ENCODE results near the gene GCGR.

The GCGR gene

DNA sequence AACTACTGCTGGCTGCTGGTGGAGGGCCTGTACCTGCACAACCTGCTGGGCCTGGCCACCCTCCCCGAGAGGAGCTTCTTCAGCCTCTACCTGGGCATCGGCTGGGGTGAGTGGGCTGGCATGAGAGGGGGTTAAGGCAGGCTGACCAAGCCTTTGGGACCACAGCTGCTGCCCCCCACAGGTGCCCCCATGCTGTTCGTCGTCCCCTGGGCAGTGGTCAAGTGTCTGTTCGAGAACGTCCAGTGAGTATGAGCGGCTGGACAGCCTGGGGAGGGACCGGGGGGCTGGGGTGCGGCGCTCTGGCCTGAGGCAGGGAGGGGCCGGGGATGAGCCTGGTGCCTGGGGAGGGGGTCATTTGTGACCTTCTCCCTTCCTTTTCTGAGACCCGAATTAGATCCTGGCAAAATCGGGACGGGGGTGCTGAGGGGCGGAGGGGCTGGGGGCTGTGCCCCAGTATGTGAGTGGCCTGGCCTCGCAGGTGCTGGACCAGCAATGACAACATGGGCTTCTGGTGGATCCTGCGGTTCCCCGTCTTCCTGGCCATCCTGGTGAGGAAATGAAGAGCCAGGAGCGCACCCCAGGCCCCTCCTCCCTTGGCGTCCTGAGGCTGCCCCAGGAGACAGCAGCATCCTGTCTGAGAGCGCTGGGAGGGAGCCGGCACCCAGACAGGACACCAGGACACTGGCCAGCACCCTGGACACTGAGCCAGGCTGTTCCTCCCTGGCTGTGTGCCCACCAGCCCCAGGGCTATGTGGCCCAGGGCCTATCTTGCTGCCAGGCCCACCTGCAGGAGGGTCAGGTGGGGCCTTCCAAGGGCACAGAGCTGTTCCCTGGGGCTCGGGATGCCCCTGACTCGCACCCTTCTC is 8.0 kb downstream of the GCGR start:
- no peak for DNase-seq (ENCODE audit: low spot score)

DNA sequence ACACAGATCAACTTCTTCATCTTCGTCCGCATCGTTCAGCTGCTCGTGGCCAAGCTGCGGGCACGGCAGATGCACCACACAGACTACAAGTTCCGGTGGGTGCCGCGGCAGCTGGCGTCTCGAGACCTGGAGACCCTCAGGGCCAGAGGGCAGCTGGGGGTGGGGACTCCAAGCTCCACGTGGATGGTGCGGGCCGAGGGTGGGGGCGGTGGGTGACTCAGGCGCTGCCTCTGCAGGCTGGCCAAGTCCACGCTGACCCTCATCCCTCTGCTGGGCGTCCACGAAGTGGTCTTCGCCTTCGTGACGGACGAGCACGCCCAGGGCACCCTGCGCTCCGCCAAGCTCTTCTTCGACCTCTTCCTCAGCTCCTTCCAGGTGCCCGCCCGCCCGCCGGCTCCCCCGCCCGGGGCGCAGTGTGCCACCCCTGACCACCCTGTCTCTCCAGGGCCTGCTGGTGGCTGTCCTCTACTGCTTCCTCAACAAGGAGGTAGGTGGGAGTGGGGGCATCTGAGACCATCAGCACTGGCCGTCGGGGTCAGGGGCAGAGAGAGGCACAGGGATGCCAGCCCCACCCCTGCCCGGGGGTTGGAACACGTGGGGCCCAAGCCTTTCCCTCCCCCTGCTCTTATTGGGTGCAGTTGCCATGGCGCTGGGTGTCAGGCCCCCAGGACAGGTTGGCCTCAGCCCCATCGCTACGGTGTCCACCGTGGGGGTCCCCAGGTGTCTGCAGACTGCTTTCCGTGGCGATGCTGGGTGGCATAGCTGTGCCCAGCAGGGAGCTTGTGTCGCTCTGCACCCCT is 8.8 kb downstream of the GCGR start:
- no peak for DNase-seq (ENCODE audit: low spot score)

DNA sequence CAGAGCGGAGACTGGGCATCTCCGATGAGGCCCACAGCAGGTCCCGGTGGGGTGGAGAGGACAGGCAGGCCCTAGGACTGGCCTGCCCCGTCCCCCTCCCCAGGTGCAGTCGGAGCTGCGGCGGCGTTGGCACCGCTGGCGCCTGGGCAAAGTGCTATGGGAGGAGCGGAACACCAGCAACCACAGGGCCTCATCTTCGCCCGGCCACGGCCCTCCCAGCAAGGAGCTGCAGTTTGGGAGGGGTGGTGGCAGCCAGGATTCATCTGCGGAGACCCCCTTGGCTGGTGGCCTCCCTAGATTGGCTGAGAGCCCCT is 9.4 kb downstream of the GCGR start:
- no peak for DNase-seq (ENCODE audit: low spot score)

DNA sequence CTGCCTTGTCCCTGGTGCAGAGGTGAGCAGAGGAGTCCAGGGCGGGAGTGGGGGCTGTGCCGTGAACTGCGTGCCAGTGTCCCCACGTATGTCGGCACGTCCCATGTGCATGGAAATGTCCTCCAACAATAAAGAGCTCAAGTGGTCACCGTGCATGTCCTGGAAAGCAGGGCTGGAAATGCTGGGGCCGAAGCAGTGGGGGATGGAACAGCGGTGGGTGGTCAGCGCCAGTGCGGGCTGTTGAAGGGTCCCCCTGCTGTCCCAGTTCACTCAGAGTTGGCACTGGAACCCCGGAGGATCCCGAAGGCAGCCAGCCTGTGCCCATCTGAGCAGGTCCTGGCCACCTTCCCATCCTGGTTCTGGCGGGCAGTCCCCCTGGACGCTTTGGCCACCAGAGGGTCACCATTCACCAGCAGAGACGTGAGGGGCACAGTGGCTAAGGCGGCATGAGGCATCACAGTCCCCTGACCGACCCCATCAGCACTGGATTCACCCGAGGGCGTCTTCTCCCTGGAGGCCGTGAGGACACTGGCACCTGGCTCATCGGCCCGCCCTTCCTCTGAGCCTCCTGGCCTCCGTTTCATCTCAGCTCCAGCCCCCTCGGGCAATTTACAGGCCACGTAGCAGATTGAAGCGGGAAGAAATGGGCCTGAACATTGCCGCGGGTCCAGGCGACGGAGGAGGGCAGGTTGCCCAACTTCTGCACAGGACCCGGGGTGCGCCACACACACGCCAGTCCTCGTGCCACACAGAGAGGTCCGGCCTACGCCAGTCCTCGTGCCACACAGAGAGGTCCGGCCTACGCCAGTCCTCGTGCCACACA is 10.1 kb downstream of the GCGR start:
- no peak for DNase-seq (ENCODE audit: low spot score)

DNA sequence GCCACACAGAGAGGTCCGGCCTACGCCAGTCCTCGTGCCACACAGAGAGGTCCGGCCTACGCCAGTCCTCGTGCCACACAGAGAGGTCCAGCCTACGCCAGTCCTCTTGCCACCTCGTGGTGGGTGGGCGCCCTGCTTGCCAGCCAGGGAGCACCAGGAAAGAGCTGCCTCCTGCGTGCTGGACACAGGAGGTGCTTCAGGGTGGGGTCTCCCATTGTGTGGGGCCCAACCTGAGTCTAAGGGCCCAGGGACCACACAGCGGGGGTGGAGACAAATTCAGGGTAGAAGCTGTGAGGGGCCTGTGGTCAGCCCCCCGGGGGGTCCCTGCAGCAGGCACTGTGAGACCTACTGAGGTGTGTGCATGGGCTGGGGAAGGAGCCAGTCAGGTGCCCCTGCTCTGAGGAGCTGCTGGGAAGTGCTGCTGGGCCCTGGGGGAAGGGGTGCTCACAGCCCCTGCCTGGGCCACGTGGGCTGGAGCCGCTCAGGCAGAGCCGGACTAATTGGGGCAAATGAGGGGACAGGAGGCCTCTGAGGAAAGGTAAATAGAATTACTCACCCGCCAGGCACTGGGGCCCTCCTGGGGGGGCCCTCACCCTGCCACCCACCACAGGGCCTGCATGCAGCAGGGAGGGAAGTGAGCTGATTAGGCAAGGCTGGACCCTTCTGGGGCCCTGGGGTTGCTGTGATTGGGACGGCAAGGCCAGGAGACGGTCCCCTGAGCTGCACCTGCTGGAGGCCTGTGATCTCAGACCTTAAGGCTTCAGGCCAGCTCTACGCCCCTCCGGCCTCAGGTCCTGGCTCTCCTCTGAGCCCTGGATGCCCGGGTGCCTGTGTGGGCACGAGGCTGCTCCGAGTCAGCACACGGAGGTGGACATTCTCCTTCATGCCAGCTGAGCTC is 11.0 kb downstream of the GCGR start:
- DNase-seq (ENCODE audit: low spot score), result no peak

DNA sequence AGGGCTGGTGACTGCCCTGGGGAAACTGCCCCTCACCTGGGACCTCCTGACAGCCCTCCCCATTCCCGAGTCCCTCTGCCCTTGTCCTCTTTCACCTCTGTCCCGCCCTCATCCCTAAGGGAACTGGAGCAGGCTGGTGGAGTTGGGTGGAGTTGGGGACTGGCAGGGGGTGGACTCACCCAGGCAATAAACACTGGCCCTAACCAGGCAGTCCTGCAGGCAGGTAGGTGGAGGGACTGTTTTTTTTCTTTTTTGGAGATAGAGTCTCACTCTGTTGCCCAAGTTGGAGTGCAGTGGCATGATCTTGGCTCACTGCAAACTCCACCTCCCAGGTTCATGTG is 11.7 kb downstream of the GCGR start:
- no peak for DNase-seq (ENCODE audit: low spot score)

DNA sequence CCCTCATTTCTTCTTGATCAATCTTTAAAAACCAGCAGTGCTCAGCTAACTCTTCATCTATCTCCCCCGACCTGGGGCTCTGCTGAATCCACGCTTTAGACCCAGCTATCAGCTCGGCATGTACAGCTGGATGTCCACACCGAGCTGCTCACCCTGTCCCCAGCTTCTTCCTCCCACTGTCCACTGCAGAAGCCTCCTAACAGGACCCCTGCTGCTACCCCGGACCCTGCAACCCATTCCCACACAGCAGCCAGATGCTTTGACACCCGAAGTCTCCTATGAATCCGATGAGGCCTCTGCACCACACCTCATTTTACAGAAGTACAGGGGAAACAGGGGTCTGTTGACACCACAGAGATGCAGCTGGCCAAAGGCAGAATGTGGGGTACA is 13.8 kb downstream of the GCGR start:
- no peak for DNase-seq (ENCODE audit: low spot score)

DNA sequence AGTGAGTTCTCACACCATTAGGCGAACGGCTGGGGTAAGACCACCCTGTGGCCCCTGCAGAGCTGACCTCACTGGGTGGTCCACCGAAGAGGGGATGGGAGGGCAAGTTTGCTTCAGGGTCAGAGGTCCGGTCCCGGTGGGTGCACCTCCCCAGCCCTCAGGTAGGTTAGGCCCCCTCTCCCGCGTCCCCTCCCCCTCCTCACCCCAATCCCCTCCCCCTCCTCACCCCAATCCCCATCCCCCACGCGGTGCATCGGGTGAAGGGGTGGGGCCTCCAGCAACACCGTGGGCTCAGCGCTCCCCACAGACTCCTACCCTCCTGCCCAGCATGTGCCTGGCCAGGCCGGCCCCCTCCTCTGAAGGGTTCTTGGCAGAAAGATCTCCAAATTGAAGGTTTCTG is 15.8 kb downstream of the GCGR start:
- DNase-seq (ENCODE audit: low spot score), result no peak

DNA sequence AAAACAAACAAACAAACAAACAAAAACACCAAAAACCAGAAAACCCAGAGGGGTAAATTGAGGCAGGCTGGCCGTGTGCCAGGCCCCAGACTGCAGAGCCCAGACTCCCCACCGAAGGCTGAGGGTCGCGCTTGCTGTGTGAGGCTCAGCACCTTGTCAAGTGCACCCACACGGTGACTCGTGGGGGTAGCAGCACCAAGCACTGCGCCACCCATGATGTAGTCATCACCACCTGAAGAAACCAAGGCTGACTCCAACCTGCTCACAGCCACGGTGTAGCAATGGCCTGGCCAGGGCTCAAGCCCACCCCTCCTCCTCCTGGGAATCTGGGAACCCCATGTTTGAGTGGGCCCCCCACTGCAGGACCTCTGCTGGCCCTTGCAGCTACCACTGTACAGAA is 17.2 kb downstream of the GCGR start:
- no peak for DNase-seq (ENCODE audit: low spot score)

DNA sequence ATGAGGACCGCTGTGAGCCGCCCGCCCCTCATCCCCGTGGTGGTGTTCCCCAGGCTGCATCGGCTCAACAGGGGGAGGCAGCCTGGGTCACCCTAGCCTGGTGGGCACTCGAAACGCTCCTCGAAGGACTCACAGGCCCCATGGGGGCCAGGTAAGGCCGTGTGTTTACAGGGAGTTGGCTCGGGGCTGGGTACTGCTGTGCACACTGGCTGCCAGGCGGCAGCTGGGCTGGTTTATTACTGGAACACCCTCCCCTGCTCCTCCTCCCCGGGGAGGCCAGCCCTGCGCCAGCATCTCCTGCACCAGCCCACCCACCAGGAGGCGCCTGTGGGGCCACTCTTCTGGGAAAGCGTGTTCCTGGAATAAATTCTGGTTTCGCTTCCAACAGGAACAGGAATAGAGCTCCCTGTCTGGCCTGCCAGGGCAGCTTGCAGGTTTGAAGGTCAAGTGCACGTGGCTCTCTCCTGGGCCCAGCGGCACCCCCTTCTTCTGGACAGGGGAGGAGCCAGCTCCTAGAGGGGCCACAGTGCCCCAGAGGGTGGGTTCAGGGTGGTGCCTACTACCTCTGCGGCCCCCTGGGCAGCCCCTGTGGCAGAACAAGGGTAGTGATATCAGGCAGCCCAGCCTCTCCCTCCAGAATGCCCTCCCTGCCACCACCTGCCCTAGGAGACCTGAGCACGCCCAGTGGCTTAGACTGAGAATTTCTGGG is 17.8 kb downstream of the GCGR start:
- peak; percentile 96 for DNase-seq (ENCODE audit: low spot score)

DNA sequence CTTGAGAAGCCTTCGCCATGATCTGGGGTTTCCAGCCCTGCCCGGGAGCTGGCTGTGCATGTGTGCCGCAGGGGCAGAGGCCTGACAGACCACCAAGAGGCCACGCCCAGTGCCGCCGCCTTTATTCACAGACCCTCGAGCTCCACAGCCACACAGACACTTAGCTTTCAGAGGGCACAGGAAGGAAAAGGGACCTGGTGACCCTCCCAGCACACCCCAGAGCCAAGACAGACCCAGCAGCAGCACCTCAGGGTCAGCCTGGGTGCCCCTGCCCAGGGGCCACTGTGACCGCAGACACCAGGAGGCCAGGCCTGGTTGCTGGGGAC is 18.3 kb downstream of the GCGR start:
- DNase-seq (ENCODE audit: low spot score), result no peak

DNA sequence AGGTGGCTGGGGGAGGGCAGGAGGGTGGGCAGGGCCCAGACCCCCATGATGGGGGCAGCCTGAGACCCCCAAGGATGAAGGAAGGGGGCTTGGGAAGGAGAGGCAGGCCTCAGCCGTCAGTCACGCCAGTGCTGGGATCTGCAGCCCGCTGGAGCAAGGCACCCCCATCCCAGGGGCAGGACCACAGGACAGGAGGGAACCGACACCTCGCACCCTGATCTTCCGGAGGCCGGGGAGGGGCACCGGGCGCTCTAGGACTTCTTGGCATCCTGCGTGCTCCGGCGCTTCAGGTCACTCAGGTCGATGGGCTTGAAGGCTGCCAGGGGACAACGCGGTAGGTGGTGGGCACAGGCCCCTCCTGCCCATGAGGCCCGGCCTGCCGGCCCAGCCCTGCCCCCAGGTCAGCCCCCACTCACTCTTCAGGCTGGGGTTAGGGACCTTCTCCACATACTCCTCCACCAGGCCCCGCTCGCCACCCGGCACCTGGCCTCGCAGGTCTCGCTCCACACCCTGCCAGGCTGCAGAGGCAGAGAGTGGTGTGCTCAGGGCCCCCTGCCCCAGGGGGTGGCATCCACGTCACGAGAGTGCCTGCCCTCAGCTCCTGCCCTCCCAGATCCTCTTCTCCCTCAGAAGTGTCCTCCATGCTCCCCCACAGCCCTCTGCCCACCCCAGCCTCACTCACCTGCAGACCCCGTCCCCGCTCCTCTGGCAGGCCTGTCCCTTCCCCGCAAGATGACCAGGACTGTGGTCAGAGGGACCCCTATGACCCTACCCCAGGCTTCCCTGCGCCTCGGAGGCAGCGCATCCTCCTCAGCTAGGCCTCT is 19.3 kb downstream of the GCGR start:
- DNase-seq (ENCODE audit: low spot score), result no peak

DNA sequence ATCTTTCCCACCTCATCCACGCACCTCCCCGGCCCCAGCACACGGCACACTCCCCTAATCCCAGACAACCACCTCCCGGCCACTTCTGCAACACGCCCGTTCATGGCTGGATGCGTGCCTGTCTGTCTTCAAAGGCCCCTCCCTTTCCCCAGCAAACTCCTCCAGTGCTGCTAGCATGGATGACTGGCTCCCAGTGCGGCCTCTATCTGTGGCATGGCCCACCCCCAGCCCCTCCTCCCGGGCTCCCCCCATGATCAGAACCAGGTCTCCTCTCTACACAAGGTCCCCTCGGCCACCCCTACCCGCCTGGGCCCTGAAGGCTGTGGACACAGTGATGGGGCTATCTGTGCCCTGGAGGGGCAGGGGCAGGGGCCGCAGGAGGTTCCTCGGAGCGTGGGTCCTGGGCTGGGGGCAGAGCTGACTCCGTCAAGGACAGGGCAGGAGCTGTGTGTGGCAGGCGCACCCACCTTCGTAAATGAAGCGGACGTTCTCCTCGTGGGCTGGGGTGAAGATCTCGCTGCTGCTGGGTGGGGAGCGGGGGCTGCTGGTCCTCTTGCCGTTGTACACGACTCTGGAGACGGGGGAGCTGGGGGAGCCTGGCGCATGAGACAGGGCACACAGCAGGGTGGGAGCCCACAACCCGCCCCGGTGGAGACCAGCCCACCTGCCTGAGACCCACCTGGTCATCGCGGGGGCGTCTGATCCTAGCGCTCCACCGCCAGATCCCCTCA is 20.0 kb downstream of the GCGR start:
- DNase-seq (ENCODE audit: low spot score), result no peak

DNA sequence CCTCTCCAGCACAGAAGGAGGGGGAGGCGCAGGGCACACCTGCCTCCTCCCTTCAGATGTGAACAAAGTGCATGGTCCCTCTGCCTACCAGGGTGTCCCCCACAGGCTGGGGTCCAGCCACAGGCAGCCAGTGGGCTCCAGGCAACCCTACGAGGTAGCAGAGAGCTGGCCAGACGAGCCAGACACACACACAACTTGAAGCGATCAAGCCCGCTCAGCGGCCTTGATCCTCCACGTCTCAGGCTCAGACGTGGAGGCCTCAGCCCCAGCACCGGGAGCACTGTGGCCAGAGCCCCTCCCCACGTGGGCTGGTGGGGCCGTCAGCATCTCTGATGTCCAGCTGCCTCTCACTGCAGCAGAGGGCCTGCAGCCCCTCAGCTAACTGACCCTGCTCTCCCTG is 20.6 kb downstream of the GCGR start:
- no peak for DNase-seq (ENCODE audit: low spot score)

DNA sequence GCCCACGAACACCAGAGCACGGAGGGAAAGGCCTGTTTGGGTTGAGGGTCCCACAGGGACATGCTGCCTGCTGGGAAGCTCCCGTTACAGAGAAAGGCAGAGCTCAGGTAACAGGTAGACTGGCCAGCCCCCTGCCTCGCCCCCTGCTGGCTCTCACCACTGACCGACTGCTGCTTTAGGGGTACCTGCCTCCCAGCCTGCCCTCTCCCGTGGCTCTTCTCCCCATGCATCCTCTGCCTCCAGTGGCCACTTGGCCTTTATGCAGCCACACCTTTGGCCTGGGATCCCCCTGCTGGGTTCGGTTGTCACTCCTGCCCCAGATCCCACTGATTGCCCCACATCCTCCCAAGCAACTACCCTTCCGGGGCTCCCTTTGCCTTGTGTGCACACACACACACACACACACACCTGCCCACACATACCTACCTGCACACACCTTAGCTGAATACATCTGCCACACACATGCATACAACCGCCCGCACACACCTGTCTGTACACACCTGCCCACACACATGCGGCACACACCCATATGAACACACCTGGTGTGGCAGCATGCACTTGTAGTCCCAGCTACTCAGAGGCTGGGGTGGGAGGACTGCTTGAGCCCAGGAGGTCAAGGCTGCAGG is 22.0 kb downstream of the GCGR start:
- DNase-seq (ENCODE audit: low spot score), result peak; percentile 51

DNA sequence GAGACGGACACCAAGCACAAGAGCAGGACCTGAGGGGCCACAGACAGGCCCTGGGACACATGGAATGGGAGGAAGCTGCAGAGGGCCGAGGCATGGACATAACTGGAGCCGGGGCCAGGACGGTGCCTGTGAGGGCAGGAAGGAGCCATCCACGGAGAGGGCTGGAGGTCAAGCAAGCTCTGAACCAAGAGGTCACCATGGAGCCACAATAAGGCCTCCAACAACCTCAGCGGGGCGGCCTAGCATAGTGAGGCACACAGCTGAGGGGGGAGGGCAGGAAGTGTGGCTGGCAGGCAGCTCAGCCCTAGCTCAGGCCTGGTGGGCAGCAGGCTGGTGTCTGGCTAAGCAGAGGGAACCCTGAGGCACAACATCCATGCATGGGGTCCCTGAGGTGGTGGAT is 24.7 kb downstream of the GCGR start:
- DNase-seq (ENCODE audit: low spot score), result no peak

DNA sequence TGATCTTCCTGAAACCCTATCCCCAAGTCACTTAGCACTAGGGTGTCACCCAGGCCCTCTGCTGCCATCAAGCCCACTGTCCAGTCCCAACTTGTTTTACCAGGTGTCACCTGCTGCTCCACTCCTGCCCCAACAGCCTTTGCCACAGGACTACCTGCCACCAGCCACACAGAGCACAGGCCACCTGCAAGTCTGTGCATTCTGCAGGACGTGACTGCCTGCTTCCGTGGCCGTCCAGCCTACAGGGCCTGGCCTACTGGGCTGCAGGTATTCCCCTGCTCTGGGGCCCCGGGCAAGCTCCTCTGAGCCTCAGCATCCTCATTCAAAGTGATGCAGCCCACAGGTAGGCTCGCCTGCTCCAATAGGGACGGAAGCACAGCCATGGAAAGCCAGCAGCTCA is 25.9 kb downstream of the GCGR start:
- no peak for DNase-seq (ENCODE audit: low spot score)

DNA sequence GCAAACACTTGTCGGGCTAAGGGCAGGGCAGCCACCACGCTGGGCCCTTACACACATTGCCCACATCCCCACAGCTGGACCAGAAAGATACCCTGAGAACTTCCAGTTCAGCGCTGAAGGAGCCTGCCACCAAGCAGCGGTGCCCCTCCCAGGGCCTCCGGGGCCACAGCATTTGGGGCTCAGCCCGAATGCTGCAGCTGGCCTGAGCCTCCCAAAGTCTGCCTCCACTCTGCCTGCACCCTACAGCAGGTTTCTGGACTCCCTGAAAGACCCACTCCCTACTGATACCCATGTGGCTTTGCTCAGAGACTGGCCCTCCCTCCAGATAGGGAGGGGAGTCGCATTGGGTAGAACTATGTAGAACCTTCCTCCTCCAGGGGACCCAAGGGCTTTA is 27.6 kb downstream of the GCGR start:
- DNase-seq (ENCODE audit: low spot score), result no peak

DNA sequence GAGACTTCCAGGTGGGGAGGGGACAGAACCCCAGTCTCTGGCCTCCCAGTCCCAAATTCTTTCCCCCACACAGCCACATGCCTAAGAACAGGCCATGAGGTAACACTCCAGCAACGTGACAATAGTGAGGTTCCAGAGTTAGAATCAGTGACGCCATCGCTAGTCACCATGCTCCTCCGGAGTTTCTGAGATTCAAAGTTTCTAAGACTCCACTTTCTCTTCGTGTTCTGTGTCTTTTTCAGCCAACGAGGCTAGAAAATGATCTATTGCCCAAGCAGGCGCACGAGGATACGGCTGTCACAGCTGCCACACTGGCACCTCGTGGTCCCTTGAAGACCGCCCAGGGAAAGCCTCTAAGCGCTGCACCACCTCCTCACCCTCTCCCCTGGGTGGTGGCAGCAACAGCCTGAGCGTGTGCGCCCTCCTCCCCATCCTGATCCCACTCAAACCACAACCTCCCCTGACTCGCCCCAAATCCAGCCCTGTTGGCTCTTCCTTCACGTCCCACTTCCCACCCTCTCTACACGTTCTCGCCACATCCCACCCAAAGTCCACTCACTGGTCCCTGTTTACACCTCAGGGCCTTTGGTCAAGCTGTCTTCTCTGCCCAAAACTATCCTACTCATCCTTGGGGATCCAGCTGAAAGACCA is 28.1 kb downstream of the GCGR start:
- no peak for DNase-seq (ENCODE audit: low spot score)

Measured in HuH-7 (cell line).